Activated CD8-positive, alpha-beta memory T cell treated with anti-CD3 and anti-CD28 coated beads for 48 hours (primary cell): ENCODE results near the gene LYSMD1.

Experiments used
- DNase-seq, 3 experiments: peaks; one replicate each; pipeline ENCODE4 v3.0.0-alpha.2; 2020; ENCODE audit warnings: low read depth in 2 of 3, low spot score in 2 of 3

LYSMD1 gene

DNA sequence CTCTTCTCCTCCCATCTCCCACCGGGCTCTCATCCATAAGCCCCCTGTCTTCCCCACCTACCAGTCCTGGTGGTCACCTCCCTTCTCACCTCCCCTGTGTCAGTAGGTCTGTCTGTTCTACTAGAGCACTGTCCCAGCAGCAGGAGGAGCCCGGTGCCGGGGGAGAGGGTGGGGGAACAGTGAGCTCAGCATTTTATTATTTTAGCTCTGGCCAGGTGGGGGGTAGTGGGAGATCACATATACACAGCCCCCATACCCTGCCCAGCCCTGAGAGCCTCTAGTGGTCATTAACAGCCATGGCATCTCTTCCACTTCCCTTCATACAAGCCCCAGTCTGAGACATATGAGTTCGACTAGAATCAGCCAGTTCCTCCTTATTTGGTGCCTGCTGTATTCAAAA lies 10.2 kb upstream of the LYSMD1 start, which contains the start of gene TMOD4:
Gene TMOD4 (minus strand): TSS at position 119 of the 400 bp plus-strand sequence. CDS start 1,106 bp downstream, outside the sequence.
- no peak for DNase-seq

- no peak for DNase-seq
Observed at GRCh38 chr1:151175041-151175741, 9.5 kb upstream of the LYSMD1 start.

GRCh38 chr1:151171190-151171589 lies 5.5 kb upstream of the LYSMD1 start:
- DNase-seq: no peak

GRCh38 chr1:151167116-151167515 lies 1.4 kb upstream of the LYSMD1 start:
- no peak for DNase-seq

DNA sequence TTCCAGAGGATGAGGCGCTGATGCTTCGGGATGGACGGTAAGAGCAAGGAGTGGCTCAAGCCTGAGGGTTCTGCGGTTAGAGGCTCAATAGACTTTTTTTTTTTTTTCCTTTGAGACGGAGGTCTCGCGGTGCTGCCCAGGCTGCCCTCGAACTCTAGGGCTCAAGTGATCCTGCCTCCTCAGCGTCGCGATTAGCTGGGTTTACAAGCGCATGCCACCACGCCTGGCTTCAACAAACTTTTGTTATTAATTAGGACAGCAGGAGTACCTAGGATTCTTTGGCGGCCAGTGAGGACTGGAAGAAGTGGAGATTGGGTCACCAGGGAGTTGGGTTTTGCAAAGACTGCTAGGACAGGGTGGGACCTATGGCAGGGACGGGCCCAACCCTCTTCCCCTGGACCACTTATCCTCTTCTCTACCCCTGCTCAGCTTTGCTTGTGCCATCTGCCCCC lies 829 bp upstream of the LYSMD1 start:
- DNase-seq: no peak

GRCh38 chr1:151165281-151165737 lies 393 bp downstream of the LYSMD1 start:
- DNase-seq: no peak

DNA sequence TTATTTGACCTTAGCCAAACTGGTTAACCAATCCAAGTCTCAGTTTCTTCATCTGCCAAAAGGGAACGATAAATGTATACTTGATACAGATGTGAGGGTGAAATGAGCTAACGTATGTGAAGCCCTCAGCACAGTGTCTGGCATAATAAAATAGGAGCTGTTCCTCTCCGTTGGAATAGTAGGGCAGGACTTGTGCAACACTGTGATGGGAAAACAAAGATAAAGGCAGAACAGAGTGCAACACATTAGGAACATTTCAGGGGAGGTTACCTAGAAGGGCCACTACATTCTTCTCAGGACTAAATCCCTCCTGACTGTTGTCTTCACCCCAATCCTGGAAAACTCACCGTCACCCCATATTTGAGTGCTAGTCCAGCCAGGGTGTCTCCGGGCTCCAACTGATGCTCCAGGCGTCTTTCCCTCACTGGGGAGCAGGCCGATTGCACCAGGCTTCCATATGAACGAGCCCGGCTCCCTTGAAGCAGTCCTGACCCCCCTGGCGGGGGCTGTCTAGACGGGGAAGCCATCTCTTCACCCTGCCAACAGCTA lies 896 bp downstream of the LYSMD1 start:
- DNase-seq: no peak

- DNase-seq: no peak
Observed at GRCh38 chr1:151159373-151159772, 6.3 kb downstream of the LYSMD1 start.

GRCh38 chr1:151158751-151159251 lies 6.9 kb downstream of the LYSMD1 start:
- no peak for DNase-seq

- peak in 2 of 3 experiments; percentile 26 to 34 for DNase-seq
Observed at GRCh38 chr1:151158326-151158725, 7.4 kb downstream of the LYSMD1 start.

DNA sequence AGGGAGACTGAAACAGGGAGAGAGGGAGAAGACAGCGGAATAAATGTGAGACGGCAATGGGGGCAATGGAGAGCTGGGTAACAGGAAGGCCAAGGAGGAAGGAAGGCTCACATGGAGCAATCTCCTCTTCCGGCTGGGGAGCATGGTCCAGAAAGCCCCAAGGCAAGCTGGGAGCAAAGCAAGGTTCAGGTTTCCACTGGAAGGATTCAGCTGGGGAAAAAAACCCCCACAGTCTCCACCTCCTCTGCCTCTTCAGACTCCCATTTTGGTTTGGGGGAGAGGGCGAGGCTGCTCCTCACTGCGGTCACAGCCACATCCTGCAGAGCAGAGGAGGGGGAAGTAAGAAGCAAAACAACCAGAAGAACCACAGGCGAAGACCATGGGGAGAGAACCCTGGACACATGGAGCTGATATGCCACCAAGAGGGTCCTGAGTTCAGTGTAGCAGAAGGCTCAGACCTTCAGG lies 8.6 kb downstream of the LYSMD1 start:
- peak in 2 of 3 experiments; percentile 26 to 41 for DNase-seq

DNA sequence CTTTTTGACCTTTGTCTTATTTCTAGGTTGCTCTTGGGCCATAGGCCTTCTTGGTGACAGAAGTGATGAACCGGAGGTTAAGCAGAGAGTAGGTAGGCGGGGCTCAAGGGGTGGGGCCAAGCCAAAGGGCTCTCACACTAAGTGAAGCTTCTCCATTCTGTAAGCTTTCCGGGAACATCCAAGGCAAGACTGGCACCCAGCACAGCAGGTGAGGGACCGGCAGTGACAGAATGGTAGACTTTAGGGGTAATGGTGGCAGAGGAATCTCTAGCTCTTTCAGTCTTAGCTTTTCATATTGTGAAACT lies 9.2 kb downstream of the LYSMD1 start, which contains the start of gene TNFAIP8L2:
Gene TNFAIP8L2 (plus strand): TSS at position 135 of the 305 bp plus-strand sequence. CDS start 2,049 bp downstream, outside the sequence.
- peak in 1 of 3 experiments; percentile 53 for DNase-seq

DNA sequence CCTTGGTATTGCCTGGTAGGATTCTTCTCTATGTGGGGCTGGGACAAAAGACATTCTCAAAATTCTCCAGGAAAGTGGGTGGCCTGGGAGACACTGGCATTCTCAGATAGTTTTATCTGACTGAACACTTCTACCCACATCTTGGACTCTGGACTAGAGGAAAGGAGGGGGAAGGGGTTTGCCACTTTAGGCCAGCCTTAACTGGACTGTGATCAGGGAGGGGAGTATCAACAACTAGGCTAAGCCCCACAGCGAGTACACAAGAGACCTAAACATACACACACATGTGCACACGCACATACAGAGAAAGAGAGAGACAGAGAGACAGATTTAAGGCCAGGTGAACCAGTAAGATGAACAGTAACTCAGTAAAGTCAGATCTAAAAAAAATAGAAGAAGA lies 18.0 kb downstream of the LYSMD1 start:
- no peak for DNase-seq

DNA sequence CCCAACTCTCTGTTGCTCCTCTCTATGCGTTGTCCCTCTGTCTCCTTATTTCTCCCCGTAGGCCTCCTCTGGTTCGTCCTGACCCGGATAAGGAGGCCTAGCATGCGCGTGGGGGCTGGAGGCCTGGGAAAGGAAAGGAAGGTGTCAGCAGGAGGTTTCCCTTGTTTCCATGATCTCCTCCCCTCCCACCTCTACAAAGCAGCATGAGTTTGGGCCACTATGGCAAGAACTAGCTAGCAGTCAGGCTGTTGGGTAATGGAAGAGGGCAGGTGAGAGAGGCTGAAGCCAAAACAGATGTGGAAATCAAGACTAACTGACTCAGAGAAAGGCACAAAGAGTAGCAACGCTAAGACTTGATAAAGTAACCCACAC lies 18.6 kb downstream of the LYSMD1 start:
- DNase-seq: no peak

DNA sequence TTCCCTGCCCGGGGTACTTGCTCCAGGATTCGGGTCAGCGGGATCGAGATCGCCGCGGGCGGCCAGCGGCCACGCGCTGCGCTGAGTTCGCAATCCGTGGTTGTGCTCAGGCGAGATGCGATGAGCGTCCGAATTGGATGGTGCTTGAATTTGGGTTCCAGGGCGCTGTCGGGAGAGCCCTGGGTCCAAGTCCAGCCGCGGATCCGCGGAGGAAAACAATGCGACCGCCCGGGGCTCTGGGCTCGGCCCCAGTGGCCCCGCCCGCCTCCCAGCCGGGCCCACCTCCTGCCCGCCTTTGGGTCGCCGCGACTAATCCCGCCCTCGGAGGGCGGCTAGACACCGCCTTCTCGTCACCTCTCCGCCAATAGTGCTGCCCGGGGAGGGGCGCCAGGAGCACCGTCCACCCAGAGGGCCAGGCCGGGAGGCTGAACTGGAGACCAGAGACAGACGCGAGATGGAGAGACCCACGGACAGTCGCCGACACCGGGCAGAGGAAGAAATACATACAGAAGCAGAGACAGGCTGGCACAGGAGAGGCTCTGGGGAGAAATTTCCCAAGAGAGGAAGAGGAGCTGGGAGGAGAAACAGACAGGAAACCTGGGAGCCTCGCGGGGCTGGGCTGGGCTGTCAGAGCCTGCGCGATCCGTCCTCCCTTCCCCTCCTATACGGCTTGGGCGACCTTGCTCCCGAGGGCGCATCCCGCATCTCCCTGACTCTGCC lies 19.1 kb downstream of the LYSMD1 start, which contains the start of gene SEMA6C:
Gene SEMA6C (minus strand): TSS at position 220 of the 720 bp plus-strand sequence. CDS start 4,010 bp downstream, outside the sequence.
- DNase-seq: peak; percentile 74 to 80 (median 79)

DNA sequence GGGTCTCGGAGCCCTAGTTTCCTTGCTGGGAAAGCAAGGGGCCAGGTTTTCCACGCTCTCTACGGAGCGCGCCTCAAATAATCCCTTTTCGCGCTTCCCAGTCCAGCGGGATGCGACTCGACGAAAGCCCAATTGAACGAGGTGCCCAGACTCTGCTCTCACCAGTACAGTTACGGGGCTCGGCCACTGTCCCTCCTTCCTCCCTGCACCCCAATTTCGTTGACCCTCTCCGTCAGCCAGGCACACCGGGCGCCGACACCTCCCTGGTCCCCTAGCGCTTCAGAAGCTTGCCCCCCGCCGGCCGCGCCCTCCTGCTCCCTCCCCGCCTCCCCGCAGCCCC lies 19.7 kb downstream of the LYSMD1 start:
- DNase-seq: no peak

GRCh38 chr1:151145304-151146071 lies 20.2 kb downstream of the LYSMD1 start:
- no peak for DNase-seq

DNA sequence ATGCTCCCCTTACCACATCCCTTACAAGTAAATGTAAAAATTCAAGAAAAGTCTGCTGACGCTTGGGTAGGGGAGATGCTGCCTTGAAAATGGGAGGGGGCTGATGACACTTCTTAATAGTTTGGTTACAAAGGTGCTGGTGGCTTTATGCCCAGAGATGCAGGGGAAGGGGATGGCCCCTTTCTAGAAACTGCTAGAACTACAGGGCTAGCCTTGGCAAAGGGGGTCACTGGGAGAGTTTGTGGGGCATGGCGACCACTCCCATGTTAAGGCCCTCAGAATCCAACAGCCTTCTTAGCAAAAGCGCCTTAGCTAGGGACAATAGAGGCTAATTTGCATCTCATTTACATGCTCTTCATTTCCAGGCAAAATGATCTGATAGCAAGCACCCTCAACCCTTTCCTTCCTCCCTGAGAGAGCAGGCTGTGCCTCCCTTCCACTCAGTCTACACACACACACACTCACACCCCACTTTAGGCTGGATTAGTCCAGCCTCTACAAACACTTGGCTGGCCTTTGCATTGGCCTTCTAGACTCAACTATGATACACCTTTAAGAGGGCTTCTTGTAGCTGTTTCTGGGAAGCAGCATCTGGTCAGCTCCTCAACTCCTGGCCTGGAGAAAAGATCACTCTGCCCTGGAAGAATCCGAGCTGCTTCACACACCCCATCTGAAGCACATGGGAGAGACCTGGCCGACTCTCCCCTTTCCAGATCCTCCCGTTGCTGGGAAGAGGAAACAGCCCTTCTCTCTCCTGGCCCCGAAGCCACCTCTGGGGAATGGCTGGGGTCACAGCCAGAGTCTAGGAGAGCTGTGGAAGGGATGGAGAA lies 21.0 kb downstream of the LYSMD1 start:
- no peak for DNase-seq

DNA sequence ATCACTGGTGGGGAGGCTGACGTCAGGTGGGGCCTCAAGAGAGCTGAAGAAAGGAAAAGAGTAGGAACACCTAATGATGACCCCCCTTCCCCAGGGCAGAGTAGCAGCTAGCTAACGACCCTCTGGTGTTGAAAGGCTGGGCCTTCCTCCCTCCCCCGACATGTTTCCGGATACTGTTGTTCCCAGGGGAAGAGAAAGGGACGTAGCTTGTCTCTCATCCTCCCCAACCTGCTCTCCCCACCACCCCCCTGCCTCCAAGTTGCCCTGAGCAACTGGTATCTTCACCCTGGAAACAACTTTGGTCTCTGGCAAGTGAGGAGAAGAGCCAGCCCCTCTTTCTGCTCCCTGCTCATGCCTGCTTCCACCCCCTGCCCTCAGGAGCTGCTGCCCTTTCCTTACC lies 21.7 kb downstream of the LYSMD1 start:
- no peak for DNase-seq

- no peak for DNase-seq
Observed at GRCh38 chr1:151143057-151143435, 22.7 kb downstream of the LYSMD1 start.
